Heart left ventricle (tissue), 13 donors: Measurements from ENCODE around the gene ALDOA.
A peak's percentile ranks its signal among the peaks of the same experiment; 100 is the strongest.

Experiments used
- POLR2A ChIP-seq, 2 donors: fragments of 450-650 bp; IDR thresholded peaks; one replicate each; pipeline ENCODE4 v1.6.1; 2017; ENCODE audit warnings: antibody characterized with exemption in 2 of 2, mild to moderate bottlenecking in 2 of 2, moderate library complexity in 2 of 2
- TF ChIP-seq, protein P1 (sequence below), 12 donors: fragments of 200-600 bp; sonication (generic) in 4 of 12; IDR thresholded peaks; one replicate each; pipeline versions ENCODE4 v1.5.0 to v1.8.0; 2018 to 2022; ENCODE audit warnings: antibody characterized with exemption in 12 of 12, mild to moderate bottlenecking in 5 of 12
- donor health status: ischemic (EF 13 %, LVEDD 7.1; RV severe dilation, severe dysfunction).
- donor health status: DM: no; HTN: yes; CAD: no.
- donor health status: DM: no; HTN: no; CAD: no.
- donor health status: ischemic (EF 25% LVEDD 6.9; RV normal size, moderate dysfunction).
- donor health status: ischemic (EF 25% LVEDD 5.7; RV mildly dilated, moderate dysfunction).
- donor health status: ischemic (EF 35%, LVEDD 5.7; RV mildly dilated, moderate dysfunction).
- donor health status: nonischemic (EF 11% LVEDD 7.7; RV severe dilation, severe dysfunction).
- donor health status: DM: yes; HTN: yes; CAD: no.
- donor health status: PGD.
- donor health status: ischemic (EF 29% LVEDD 5.4; RV normal size, mild dysfunction).
- donor health status: nonischemic (EF 23%, LVEDD 6.1; RV moderate dilation, normal function).

DNA sequence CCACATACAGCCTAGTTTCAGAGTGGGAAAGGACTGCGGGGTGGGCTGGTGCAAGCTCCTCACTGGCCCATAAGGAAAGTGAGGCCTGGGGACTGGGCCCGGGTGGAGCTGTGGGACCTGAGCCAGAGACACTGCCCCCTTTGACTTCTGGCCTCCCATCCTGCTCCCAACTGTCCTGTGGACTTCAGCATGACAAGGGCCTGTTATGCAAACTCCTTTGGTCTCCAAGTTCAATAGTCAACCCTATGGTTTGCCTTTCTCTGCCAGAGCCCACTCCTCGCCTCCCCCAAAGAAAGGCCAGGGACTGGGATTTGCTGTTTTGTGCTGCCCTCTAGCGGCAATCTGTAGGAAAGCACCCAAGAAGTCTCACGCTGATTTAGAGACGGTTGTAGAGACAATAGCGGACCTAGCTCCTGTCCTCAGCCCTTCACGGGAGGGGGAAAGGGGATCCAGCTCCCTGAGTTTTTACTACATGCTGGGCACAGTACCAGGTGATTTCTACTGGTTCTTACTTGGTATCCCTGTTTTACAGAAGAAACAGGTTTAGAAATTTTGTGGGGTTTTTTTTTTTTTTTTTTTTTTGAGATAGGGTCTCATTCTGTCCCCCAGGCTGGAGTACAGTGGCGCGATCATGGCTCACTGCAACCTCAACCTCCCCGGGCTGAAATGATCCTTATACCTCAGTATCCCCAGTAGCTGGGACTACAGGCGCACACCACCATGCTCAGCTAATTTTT is 33.3 kb upstream of the ALDOA start:
- TF ChIP-seq, protein P1, sequence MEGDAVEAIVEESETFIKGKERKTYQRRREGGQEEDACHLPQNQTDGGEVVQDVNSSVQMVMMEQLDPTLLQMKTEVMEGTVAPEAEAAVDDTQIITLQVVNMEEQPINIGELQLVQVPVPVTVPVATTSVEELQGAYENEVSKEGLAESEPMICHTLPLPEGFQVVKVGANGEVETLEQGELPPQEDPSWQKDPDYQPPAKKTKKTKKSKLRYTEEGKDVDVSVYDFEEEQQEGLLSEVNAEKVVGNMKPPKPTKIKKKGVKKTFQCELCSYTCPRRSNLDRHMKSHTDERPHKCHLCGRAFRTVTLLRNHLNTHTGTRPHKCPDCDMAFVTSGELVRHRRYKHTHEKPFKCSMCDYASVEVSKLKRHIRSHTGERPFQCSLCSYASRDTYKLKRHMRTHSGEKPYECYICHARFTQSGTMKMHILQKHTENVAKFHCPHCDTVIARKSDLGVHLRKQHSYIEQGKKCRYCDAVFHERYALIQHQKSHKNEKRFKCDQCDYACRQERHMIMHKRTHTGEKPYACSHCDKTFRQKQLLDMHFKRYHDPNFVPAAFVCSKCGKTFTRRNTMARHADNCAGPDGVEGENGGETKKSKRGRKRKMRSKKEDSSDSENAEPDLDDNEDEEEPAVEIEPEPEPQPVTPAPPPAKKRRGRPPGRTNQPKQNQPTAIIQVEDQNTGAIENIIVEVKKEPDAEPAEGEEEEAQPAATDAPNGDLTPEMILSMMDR (IDR thresholded peaks at IDR 0.05): peak; percentile 38 to 63 (median 54)
- TF ChIP-seq POLR2A (IDR thresholded peaks at IDR 0.05): no peak
